Adrenal gland (tissue), 5 donors: Measurements from ENCODE around the gene TNS3.

Source experiments
- POLR2A ChIP-seq, 2 donors: fragments of 450-650 bp; IDR thresholded peaks; one replicate each; pipeline ENCODE4 v1.6.1; 2017; ENCODE audit warnings: antibody characterized with exemption in 2 of 2, mild to moderate bottlenecking in 2 of 2, moderate library complexity in 1 of 2
- TF ChIP-seq, protein P1 (sequence below), 6 experiments: fragments of 450-650 bp in 4 of 6; fragments of 200-600 bp in 2 of 6; sonication (generic) in 1 of 6; IDR thresholded peaks; 1 replicate in 5 of 6; 2 replicates in 1 of 6; pipeline versions ENCODE4 v1.5.1 to v1.8.0; 2016 to 2021; ENCODE audit warnings: antibody characterized with exemption in 6 of 6, mild to moderate bottlenecking in 2 of 6, moderate library complexity in 1 of 6
- donor health status: DM: no; HTN: no; CAD: no.

DNA sequence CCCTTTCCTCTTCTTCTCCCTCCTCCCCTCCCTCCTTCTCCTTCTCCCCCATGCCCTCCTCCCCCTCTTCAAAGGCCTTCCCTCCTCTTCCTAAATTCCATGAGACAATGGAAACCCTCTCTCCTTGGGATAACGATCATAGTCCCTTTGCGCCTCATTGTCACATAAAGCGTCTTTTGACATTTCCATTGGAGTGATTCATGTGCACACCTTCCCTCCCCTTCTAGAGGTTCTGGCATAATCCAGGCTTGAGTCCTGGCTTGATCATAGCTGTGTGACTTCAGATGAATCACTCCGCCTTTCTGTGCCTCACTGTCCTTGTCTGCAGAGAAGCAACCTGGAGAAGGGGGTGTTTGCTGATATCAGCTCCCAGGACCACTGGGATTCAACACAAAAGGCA is 204.2 kb downstream of the TNS3 start:
- TF ChIP-seq, protein P1, sequence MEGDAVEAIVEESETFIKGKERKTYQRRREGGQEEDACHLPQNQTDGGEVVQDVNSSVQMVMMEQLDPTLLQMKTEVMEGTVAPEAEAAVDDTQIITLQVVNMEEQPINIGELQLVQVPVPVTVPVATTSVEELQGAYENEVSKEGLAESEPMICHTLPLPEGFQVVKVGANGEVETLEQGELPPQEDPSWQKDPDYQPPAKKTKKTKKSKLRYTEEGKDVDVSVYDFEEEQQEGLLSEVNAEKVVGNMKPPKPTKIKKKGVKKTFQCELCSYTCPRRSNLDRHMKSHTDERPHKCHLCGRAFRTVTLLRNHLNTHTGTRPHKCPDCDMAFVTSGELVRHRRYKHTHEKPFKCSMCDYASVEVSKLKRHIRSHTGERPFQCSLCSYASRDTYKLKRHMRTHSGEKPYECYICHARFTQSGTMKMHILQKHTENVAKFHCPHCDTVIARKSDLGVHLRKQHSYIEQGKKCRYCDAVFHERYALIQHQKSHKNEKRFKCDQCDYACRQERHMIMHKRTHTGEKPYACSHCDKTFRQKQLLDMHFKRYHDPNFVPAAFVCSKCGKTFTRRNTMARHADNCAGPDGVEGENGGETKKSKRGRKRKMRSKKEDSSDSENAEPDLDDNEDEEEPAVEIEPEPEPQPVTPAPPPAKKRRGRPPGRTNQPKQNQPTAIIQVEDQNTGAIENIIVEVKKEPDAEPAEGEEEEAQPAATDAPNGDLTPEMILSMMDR (IDR thresholded peaks at IDR 0.05): no peak
- no peak for TF ChIP-seq POLR2A (IDR thresholded peaks at IDR 0.05)
